Measurements from ENCODE around the gene PAQR9.
A peak's percentile ranks its signal among the peaks of the same experiment; 100 is the strongest.
"Not testable (repeated sequence)": the region's sequence is repeated elsewhere in the genome, so short reads cannot be mapped to it uniquely, and the experiment has no call there.

Gene PAQR9, protein sequence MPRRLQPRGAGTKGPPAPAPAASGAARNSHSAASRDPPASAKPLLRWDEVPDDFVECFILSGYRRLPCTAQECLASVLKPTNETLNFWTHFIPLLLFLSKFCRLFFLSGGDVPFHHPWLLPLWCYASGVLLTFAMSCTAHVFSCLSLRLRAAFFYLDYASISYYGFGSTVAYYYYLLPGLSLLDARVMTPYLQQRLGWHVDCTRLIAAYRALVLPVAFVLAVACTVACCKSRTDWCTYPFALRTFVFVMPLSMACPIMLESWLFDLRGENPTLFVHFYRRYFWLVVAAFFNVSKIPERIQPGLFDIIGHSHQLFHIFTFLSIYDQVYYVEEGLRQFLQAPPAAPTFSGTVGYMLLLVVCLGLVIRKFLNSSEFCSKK

DNA sequence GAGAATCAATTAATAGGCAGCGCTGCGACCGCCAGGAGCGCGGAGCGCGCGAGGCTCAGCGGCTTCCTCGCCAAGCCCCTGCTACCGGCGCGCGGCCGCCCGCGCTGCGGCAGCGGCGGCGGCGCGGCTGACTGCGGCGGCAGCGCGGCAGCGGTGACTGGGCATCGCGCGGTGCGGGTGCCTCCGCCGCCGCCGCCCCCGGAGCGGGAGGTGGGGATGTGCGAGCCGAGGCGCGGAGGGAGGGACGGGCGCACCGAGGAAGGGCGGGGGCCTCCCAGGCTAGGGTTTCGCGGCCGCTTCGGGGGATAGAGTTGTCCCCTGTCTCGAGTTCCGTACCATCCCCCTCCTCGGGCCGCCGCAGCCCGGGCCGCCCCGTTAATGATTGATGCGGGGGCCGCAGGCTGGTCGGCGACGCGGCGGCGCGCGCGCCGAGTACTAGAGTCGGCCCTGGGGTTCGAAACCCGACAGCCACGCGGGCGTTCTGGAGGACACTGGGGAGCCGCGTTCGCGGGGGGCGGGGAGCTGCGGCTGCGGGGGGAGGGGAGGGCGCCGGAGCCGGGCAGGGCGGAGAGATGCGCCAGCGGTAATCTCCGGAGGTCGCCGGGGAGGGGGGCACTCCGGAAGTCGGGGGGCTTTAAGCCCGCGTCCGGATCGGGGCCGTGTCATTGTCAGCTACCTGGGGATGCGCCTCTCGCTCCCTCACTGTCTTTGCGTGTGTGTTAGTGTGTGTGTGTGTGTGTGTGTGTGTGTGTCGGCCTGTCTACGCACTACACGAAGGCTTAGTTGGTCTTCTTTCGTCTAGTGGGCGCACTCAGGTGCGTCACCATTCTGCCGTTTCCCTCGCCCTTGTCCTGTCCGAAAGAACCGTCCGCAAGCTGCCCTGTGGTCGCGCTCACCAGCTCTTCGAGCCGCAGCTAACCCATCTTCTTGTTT is at the start of gene PAQR9:
Gene PAQR9, minus strand, starts transcription at position 159 of the 933 bp plus-strand sequence. CDS start 338 bp downstream, outside the sequence.
- DNase-seq (ENCODE audit: low read depth in 1 of 2, low spot score in 1 of 2), result no peak

DNA sequence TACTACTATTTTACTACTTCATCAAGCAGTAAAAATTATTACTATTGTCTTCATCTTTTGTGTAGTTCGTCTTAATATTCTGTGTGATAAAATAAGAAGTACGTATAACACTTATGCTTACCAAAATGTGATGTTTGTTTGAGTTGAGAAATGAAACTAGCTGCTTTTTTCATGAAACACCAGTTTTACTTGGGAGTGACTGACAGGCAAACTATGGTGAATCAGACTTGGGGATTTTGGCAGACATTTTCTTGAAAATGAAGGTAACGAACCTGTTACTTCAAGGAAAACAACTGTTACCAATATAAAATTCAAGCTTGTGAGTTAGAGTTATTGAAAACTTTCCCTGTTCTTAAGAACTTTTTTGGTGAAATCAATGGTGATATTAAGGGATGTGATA is 48.2 kb upstream of the PAQR9 start:
- DNase-seq (ENCODE audit: low read depth in 1 of 2, low spot score in 1 of 2), result no peak

DNA sequence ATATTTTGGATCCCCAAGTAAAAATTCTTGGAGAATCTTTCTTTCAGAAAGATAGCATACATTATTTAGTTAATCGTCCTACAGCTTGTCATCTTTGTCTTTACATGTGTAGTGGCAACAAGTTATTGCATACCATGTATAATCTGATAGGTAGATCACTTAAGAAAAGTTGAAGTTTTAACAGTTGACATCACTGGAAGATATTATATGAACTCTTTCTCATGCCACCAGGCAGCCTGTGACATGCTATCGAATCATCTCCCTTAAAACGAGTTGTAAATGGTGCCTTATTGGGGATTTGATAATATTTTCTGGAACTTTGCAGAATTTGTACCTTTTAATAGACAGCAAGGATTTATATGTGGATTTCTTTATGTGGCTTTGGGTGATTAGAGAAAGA is 46.5 kb upstream of the PAQR9 start:
- no peak for DNase-seq (ENCODE audit: low read depth in 1 of 2, low spot score in 1 of 2)

DNA sequence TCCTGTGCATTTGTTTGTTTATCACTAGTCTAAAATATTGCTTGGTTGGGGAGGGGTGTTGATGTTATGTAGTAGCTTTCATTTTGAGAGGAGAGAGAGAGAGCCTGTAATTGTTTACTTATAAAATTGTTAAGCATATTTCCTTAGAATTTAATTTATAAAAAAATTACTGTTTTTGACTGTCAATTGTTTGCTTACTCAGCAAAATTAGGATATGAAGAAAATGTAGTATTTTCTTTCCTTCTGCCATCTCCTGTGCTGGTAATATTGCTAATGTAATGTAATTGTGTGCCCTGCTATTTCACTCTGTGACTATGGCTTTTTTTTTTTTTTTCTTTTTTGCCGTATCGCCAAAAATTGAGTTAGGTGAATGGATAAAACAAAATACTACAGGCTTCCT is 41.3 kb upstream of the PAQR9 start:
- DNase-seq (ENCODE audit: low read depth in 1 of 2, low spot score in 1 of 2), result no peak

DNA sequence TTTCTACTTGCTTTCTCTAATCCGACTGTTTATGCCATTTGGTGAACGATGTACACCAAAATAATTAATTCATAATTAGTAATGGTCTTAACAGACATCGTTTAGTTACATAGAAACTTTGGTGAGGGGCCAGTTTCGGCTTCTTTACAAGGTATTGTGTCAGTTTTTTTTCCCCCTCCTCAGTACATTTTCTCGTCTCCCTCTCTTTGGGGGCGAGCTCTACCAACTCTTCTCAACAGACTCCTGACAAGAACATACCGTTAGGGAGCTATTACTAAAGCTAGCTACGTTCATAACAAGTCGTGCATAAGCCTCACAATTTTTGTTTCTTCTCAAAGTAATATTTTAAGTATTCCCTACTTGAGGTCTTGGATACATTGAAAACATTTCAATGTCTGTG is 39.3 kb upstream of the PAQR9 start:
- no peak for DNase-seq (ENCODE audit: low read depth in 1 of 2, low spot score in 1 of 2)

DNA sequence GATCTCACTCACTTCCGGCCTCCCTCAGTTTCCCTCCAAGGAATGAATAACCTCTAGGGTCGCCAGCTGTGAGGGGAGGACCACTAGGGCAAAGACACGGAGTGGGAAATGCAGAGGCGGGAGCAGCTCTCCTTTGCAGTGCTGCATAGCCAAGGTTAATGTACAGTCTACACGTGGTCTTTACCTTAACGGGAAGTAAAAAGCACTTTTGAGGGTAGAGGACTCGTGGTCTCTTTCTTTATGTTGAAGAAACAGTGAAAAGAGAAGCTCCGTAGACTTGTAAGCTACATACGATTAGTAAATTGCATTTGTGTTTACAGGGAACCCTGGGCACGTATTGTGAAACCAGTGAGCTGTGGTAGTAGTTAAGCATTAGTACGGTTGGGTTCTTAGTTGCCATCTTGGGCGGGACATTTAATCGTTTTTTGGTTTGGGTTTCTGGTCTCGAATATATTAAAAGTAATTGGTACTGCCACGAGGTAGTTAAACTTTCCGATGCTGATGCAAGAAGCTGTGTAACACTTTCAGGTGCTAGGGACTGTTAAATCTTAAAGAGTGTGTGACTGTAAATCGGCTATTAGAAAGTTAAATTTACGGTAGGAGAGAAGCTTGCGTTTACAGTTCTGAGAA is 38.7 kb upstream of the PAQR9 start:
- DNase-seq (ENCODE audit: low read depth in 1 of 2, low spot score in 1 of 2), result no peak

DNA sequence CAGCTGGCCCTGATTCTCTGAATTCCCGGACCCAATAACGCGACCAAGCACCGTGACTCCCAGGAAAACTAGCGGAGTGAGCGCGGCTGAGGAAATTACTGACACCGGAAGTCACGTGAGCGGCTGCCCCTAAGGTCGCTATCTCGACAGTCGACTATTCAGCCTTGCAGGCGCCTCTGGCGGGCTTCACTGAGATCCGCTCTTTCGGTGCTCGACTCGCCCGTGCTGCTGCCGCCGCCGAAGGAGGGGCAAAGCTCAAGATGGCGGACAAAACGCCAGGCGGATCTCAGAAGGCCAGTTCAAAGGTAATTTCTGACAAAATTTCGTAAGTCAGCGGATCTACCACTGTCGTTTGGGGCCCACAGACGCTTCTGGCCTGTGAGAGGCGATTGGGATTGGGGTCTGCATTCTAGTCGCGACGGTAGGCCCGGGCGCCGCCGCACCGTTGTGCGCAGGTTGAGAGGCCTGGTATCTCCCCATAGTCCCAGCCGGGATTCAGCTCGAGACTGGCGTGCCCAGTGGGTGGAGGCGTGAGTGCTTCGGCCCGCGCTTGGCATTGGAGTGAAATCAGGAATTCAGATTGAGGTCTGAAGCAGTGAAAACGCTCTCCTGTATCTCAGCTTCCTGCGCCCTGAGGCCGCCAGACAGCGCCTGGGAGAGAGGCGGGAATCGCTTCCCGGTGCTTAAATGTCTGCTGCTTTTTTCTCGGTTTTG is 38.1 kb upstream of the PAQR9 start, which contains the start of gene U2SURP:
Gene U2SURP, plus strand, starts transcription at position 202 of the 714 bp plus-strand sequence. Its CDS starts 59 bp downstream, at position 261.
- DNase-seq (ENCODE audit: low read depth in 1 of 2, low spot score in 1 of 2), result peak; percentile 79 to 86

DNA sequence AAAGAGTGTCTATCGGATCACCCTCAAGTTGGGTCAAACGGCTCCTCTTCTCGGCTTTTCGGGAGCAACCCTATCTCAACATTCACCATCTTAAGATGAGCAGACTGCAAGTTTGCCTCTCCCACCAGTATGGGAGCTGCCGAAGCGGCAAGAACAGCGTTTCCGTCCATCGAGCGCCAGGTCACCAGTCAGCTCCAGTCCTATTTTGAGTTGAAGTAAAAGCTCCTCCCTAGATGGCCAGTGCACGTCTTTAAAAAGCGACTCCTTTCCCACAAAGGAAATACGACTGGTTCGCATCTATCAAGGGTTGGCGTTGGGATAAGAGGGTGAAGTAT is 37.5 kb upstream of the PAQR9 start:
- peak in 1 of 2 donors; percentile 33 for DNase-seq (ENCODE audit: low read depth in 1 of 2, low spot score in 1 of 2)

DNA sequence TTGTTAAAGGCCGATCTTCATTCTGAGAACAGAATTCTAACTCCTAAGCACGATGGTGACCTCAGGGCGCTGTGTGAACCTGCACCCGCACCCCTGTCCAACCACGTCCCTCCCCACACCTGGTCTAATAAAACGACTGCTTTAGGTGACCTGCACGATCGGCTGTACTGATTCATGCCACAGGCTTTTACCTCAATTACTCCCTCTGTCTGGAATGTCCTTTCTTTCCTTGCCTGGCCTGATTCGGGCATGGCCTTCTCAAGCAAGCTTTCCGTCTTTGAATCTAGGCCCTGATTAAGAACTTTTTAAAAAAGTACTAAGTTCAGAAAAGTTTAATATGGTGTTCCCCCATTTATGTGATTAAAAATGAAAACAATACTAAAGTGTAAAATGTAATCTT is 37.1 kb upstream of the PAQR9 start:
- DNase-seq (ENCODE audit: low read depth in 1 of 2, low spot score in 1 of 2), result no peak

DNA sequence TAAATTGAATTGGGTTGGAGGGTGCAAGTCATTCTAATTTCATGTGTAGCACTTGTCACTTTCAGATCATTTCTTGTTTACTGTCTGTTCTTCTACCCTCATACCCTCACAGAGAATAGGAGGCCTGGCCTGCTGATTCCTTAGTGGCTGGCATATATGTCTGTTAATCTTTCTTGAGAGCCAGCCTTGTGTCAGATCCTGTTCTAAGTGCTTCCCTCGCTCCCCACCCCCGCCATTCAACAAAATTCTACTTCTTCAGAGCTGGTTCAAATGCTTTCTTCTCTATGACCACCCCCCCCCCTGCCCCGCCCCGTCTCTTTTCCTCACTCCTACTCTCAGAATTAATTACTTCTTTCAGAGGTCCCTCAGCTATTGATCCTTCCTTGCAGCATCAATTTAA is 36.4 kb upstream of the PAQR9 start:
- DNase-seq (ENCODE audit: low read depth in 1 of 2, low spot score in 1 of 2), result no peak

DNA sequence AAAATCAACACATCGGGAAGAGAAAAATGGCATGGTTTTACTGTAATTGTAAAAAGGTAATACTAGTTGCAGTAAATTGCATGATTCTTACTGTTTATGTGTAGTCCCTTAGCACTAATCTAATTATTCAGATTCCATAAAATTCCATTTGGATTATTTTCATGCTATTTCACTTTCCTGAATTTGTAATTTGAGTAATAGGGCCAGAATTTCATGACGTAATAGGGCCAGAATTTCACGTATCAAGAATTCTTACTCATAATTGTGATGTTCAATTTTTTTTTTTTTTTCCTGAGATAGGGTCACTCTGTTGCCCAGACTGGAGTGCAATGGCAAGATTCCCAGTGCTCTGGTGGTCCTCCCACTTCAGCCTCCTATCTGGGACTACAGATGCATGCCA is 35.0 kb upstream of the PAQR9 start:
- DNase-seq (ENCODE audit: low read depth in 1 of 2, low spot score in 1 of 2), result no peak

DNA sequence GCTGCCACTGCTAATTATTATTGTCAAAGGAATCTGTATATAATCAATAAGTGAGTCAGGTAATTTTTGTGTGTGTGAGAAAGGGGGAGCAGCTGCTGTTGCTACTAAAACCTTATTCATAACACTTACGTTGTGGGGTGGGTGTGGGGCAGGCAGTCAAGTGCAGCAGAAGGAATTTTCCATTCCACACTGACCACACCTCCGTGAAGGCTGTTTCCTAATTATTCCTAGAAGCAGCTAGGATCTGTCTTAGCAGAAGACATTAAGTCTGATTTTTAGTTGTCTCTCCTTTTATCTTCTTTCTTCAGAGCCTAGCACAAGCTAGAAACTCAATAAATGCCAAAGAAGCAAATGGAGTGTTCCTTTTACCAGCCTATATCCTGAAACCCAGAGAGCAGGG is 33.9 kb upstream of the PAQR9 start:
- no peak for DNase-seq (ENCODE audit: low read depth in 1 of 2, low spot score in 1 of 2)

DNA sequence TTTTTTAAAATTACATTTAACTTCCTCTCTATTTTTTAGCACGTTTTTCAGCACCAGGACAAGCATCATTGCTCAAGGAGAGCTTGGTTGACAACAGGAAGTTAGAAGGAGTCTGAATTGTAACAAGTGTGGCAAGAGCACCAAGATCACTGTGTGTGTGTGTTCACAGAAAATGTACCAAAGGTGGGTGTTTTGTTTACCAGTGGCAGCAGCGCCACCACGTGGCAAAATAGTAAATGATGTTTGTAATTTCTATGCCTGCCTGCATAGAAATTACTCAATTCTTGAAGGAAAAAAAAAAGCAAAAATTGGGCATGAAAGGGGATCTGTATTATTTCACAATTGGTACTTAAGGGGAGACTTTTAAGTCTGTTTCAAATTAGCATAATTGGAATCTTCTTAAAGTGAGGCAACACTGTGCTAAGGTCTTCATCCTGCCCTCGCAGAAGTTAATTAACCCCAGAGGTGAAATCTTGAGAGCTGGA is 30.5 kb upstream of the PAQR9 start:
- DNase-seq (ENCODE audit: low read depth in 1 of 2, low spot score in 1 of 2), result peak; percentile 13 to 28

DNA sequence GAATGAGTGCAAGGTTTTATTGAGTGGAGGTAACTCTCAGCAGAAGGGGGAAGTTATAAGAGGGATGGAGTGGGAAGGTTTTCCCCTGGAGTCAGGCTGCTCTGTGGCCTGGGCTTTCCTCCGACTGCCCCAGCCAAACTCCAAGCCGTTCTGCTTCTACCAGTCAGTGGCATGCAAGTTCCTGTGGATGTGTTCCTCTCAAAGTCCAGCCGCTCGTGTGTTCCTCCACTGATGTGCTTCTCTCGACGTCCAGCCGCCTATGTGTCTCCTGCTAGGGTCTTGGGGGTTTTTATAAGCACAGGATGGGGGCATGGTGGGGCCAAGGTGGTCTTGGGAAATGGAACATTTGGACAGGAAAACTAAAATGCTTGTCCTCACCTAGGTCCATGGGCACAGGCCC is 28.8 kb upstream of the PAQR9 start:
- DNase-seq (ENCODE audit: low read depth in 1 of 2, low spot score in 1 of 2), result no peak

DNA sequence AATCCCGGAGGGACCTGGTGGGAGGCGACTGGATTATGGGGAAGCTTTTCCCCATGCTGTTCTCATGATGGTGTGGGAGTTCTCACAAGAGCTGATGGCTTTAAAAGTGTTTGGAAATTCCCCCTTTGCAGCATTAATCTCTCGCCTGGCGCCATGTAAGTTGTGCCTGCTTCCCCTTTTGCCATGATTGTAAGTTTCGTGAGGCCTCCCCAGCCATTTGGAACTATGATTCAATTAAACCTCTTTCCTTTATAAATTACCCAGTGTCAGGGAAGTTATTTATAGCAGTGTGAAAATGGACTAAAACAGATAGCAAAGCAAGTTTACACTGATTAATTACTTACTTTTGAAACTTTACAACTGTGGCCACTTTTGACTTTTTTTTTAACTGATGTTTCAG is 27.2 kb upstream of the PAQR9 start:
- DNase-seq (ENCODE audit: low read depth in 1 of 2, low spot score in 1 of 2), result no peak

DNA sequence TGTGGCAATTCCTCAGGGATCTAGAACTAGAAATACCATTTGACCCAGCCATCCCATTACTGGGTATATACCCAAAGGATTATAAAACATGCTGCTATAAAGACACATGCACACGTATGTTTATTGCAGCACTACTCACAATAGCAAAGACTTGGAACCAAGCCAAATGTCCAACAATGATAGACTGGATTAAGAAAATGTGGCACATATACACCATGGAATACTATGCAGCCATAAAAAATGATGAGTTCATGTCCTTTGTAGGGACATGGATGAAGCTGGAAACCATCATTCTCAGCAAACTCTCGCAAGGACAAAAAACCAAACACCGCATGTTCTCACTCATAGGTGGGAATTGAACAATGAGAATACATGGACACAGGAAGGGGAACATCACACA is 25.4 kb upstream of the PAQR9 start:
- not testable (repeated sequence) for DNase-seq (ENCODE audit: low read depth in 1 of 2, low spot score in 1 of 2)

DNA sequence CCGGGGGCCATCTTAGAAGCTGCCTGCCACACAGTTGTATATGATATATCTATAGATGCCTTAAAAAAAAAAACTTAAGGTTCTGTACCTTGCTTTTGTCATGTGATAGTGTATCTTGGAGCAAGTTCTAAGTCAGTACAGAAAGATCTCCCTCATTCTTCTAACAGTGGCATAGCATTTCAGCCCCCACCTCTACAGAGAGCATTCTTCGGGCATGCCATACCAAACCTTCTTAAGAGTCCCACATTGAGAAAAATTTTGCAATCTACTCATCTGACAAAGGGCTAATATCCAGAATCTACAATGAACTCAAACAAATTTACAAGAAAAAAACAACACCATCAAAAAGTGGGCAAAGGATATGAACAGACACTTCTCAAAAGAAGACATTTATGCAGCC is 24.7 kb upstream of the PAQR9 start:
- DNase-seq (ENCODE audit: low read depth in 1 of 2, low spot score in 1 of 2), result not testable (repeated sequence)

DNA sequence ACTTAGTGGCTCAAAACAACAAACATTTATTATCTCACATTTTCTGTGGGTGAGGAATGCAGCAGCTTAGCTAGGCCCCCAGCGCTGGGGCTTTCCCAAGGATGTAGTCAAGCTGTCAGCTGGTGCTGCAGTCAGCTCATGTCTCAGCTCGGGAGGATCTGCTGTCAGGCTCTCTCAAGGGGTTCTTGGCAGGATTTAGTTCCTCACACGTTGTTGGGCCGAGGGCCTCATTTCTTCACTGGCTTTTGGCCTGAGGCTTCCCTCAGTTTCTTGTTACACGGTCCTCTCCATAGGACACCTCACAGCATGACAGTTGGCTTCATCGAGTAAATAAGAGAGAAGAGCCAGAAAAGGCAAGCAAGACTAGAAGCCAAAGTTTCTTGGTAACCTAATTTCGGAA is 24.2 kb upstream of the PAQR9 start:
- DNase-seq (ENCODE audit: low read depth in 1 of 2, low spot score in 1 of 2), result no peak

DNA sequence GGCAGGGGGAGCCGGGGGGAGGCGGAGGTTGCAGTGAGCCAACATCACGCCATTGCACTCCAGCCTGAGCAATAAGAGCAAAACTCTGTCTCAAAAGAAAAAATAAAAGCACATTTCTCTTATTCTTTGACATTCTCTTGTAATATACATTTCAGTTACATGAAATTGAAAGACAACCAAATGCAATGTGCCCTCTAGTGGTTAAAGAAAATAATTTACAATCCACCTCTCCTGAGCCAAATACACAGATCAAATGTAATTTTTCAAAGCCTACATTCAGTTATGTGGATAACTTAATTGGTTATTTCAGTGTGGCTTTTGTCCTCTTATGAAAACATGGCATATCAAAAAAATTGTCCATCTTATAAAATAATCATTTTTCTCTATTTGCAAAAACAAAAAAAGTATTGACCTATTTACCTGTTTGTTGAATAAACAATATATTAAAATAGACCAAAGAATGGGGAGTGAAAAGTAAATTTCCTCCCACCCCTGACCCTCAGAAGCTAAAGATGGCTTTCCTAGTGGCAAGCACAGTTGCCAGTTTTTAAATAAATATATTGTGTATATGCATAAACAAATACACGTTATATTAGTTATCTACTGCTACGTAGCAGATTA is 23.7 kb upstream of the PAQR9 start:
- no peak for DNase-seq (ENCODE audit: low read depth in 1 of 2, low spot score in 1 of 2)

DNA sequence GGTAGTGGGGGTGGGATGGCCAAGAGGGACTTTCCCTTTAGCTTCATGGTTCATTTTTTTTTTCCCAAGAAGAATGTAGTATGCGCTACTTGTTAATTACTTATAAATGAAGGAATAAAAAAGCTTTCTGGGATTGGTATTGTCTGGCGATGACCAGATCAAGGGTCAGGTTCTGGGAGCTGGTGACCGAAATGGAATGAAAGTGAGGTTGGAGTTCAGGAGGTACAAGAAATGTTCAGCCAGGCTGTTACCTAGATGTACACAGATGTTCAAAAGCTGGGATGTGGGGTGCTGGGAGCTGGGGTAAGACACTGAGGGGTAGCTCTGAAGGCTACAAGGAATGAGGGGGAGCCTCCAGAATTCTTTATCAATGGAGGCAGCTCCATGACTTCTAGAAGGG is 20.8 kb upstream of the PAQR9 start:
- no peak for DNase-seq (ENCODE audit: low read depth in 1 of 2, low spot score in 1 of 2)

DNA sequence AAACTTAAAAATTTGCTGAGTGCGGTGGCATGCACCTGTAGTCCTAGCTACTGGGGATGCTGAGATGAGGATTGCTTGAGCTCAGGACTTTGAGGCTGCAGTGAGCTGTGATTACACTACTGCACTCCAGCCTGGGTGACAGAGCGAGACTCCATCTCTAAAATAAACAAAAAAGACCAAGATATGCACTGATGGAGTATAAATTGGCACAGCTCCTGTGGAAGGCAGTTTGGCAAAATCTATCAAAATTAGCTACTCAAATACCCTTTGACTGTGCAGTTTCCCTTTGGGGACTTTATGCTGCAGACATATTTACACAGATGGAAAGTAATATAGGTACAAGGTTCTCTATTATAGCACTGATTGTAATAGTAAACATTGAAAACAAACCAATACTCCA is 19.8 kb upstream of the PAQR9 start:
- DNase-seq (ENCODE audit: low read depth in 1 of 2, low spot score in 1 of 2), result no peak

Measured in activated T-helper 1 cell treated with anti-CD3 and anti-CD28 coated beads, Interleukin-2, amount 50 U/mL, for 16 hours (primary cell).